Endothelial cell of umbilical vein (primary cell): ENCODE results near the gene DNAI2. TPM values are rescaled to one million over a fixed set of nuclear protein-coding genes. Genes with fewer than 3 reads are reported as not detected.

Experiments
- BruUV-seq: library from RNA; stranded (reverse); fragments of 400-500 nt; replicated peaks from 2 replicates; lab custom pipeline; 2021; lab: Mats Ljungman, UMichigan
- CTCF ChIA-PET: fragments of 300-600, 350-600 bp; sonication (Branson Sonifier 250); formaldehyde crosslinking; loops from one replicate; lab custom pipeline; 2021; ENCODE audit warnings: antibody characterized with exemption, inconsistent platforms; lab: Charles Lee
- POLR2A ChIA-PET: fragments of 300-600, 350-600 bp; sonication (Branson Sonifier 250); formaldehyde crosslinking; loops from one replicate; lab custom pipeline; 2021; ENCODE audit warnings: antibody characterized with exemption, inconsistent platforms; lab: Charles Lee
- DNase-seq: peaks from one replicate; pipeline ENCODE4 v3.0.0-alpha.2; 2011; ENCODE audit warnings: low read depth, low spot score
- FAIRE-seq: peaks from 2 replicates; lab custom pipeline; 2011; peaks lifted over from hg19 to GRCh38; lab: Jason Lieb, UNC
- H2AFZ ChIP-seq: 2 replicates; pipeline ENCODE4 v1.6.0; 2012; ENCODE audit warnings: low read depth, low read length, control low read depth, inconsistent platforms
- H3K27ac ChIP-seq: 2 replicates; pipeline ENCODE4 v1.5.1; 2011; ENCODE audit warnings: low read depth, mild to moderate bottlenecking, control low read depth, low read length, moderate library complexity; ENCODE audit not compliant: insufficient read depth
- H3K27me3 ChIP-seq, 2 experiments: 2 replicates each; pipeline versions ENCODE4 v1.6.0 to v1.6.1; 2011; ENCODE audit warnings: low read length in 2 of 2, mixed read lengths in 1 of 2; ENCODE audit not compliant: control insufficient read depth in 2 of 2, insufficient read depth in 2 of 2
- H3K36me3 ChIP-seq, 2 experiments: 2 replicates in 1 of 2; 3 replicates in 1 of 2; pipeline ENCODE4 v1.5.1; 2011; ENCODE audit warnings: low read length in 2 of 2, mild to moderate bottlenecking in 1 of 2, moderate library complexity in 1 of 2; ENCODE audit not compliant: control insufficient read depth in 2 of 2, insufficient read depth in 2 of 2; ENCODE audit errors: extremely low read depth in 1 of 2
- H3K4me1 ChIP-seq: 3 replicates; pipeline ENCODE4 v1.5.1; 2011; ENCODE audit warnings: mild to moderate bottlenecking, low read length; ENCODE audit not compliant: control insufficient read depth, insufficient read depth; ENCODE audit errors: extremely low read depth
- H3K4me2 ChIP-seq: 2 replicates; pipeline ENCODE4 v1.6.1; 2011; ENCODE audit warnings: low read length, control low read depth, mixed read lengths; ENCODE audit not compliant: insufficient read depth
- H3K4me3 ChIP-seq, 3 experiments: fragments of 200-600 bp in 1 of 3; sonication (generic), shearing (Covaris generic) in 1 of 3; replicated peaks in 1 of 3; 2 replicates each; pipeline ENCODE4 v1.5.1; 2011 to 2016; ENCODE audit warnings: control low read depth in 3 of 3, low read length in 3 of 3, mild to moderate bottlenecking in 2 of 3, inconsistent platforms in 1 of 3, low read depth in 1 of 3, moderate library complexity in 1 of 3; ENCODE audit not compliant: insufficient read depth in 1 of 3
- H3K79me2 ChIP-seq: 2 replicates; pipeline ENCODE4 v1.6.0; 2012; ENCODE audit warnings: low read length, inconsistent platforms; ENCODE audit not compliant: control insufficient read depth, insufficient read depth
- H3K9ac ChIP-seq: replicated peaks from 2 replicates; pipeline ENCODE3; 2011; ENCODE audit warnings: low read length, control low read depth; ENCODE audit not compliant: insufficient read depth; ENCODE audit errors: extremely low read depth
- H3K9me1 ChIP-seq: replicated peaks from 3 replicates; pipeline ENCODE4 v1.6.0; 2011; ENCODE audit warnings: mild to moderate bottlenecking, low read length; ENCODE audit not compliant: control insufficient read depth, insufficient read depth; ENCODE audit errors: extremely low read depth
- H3K9me3 ChIP-seq: replicated peaks from 2 replicates; pipeline ENCODE4 v1.5.1; 2012; ENCODE audit warnings: low read length, inconsistent platforms; ENCODE audit not compliant: control insufficient read depth, insufficient read depth
- H4K20me1 ChIP-seq: replicated peaks from 2 replicates; pipeline ENCODE3; 2011; ENCODE audit warnings: mild to moderate bottlenecking, low read length; ENCODE audit not compliant: control insufficient read depth, insufficient read depth; ENCODE audit errors: extremely low read depth
- EZH2 ChIP-seq: IDR thresholded peaks from 2 replicates; pipeline ENCODE4 v1.6.1; 2012; ENCODE audit warnings: borderline replicate concordance, low read depth, mild to moderate bottlenecking, moderate library complexity, low read length, inconsistent platforms; ENCODE audit not compliant: severe bottlenecking
- FOS ChIP-seq: IDR thresholded peaks from 2 replicates; pipeline ENCODE4 v1.6.1; 2011; ENCODE audit warnings: mild to moderate bottlenecking, low read length, moderate library complexity, borderline replicate concordance; ENCODE audit not compliant: insufficient read depth
- GATA2 ChIP-seq: IDR thresholded peaks from 2 replicates; pipeline ENCODE4 v1.7.0; 2011; ENCODE audit warnings: low read depth, mild to moderate bottlenecking, moderate library complexity, mixed read lengths, low read length; ENCODE audit not compliant: insufficient read length, insufficient read depth
- JUN ChIP-seq: IDR thresholded peaks from 2 replicates; pipeline ENCODE4 v1.6.1; 2011; ENCODE audit warnings: borderline replicate concordance, low read depth; ENCODE audit not compliant: insufficient read length, insufficient read depth
- MYC ChIP-seq: IDR thresholded peaks from one replicate; pipeline ENCODE4 v1.6.1; 2011; ENCODE audit warnings: mild to moderate bottlenecking, low read depth, low read length
- POLR2A ChIP-seq: IDR thresholded peaks from 2 replicates; pipeline ENCODE4 v1.6.1; 2012; ENCODE audit warnings: low read depth, mild to moderate bottlenecking, control low read depth, low read length
- POLR2AphosphoS5 ChIP-seq: IDR thresholded peaks from 2 replicates; pipeline ENCODE4 v1.6.1; 2012; ENCODE audit warnings: low read depth, mild to moderate bottlenecking, control low read depth, low read length, moderate library complexity; ENCODE audit not compliant: insufficient read depth
- dilution Hi-C: fragments of 300-500 bp; cut with MboI; formaldehyde crosslinking; loops from one replicate; pipeline ENCODE4 v1.15.0; 2019; ENCODE audit warnings: low sequenced_read_pairs; ENCODE audit not compliant: extremely low pct_ligation_motif_present
- intact Hi-C: fragments of 100-400 bp; cut with micrococcal nuclease; formaldehyde crosslinking; loops from one replicate; pipeline ENCODE4 v1.10.0; 2022
- polyA plus RNA-seq, 4 experiments: library from polyadenylated mRNA; depleted of rRNA in 3 of 4; stranded (reverse) in 3 of 4; unstranded in 1 of 4; fragments of >200 nt; gene quantifications; 2 replicates each; pipeline versions ENCODE4 v1.2.1 to v1.2.3, GENCODE V29; 2011 to 2012; ENCODE audit warnings: missing spikeins in 1 of 4
- total RNA-seq: library from RNA; stranded (reverse); gene quantifications from 2 replicates; pipeline ENCODE4 v1.2.3, GENCODE V29; 2021
- TF ChIP-seq, protein P1 (sequence below): IDR thresholded peaks from 2 replicates; pipeline ENCODE4 v1.6.1; 2011; ENCODE audit not compliant: insufficient read depth, insufficient read length
- TF ChIP-seq, protein P2 (sequence below), 2 donors: IDR thresholded peaks; 1 replicate in 1 of 2; 2 replicates in 1 of 2; pipeline ENCODE4 v1.5.1; 2011; ENCODE audit warnings: low read length in 2 of 2, mild to moderate bottlenecking in 2 of 2, moderate library complexity in 2 of 2, control low read depth in 1 of 2, inconsistent platforms in 1 of 2, low read depth in 1 of 2; ENCODE audit not compliant: insufficient read depth in 1 of 2; ENCODE audit errors: extremely low read depth in 1 of 2

The DNAI2 gene
- total and polyA plus RNA-seq, 2 donors (not counting 3 experiments of a cell fraction or from before 2014, with no cell fraction given), result not detected

DNA sequence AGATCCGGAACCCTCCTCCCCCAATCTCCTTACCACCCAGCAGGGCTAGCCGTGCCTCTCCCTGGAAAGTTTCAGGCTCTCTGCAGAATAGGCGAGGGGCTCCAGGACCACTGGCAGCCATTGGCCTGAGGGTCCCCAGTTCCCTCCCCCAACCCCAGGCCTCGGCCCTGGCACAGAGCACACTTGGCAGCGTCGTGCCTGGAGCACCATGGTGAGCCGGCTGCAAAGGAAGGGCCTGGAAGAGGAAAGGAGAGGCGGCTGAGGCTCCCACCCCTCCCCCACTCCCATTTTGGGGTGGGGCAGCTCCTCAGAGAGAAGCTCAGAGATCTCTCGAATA, 88.0 kb downstream of the DNAI2 start:
- FAIRE-seq (no peak), DNase-seq (no peak)
- no TSS peak for BruUV-seq
- dilution Hi-C loops (no loop called here), intact Hi-C loops (no loop called here)
- Histone ChIP-seq H3K4me2 (no peak overlapping the region), H3K79me2 (no peaks in the 10 kb centered on the region), H3K9me3 (no peaks in the 10 kb centered on the region), H3K27me3 (peaks cover 7 to 9% of the 10 kb centered on the region in 2 experiments), H2AFZ (no peak overlapping the region), H3K9ac (no peak overlapping the region), H3K36me3 (no peaks in the 10 kb centered on the region), H3K9me1 (no peaks in the 10 kb centered on the region), H4K20me1 (no peaks in the 10 kb centered on the region), H3K27ac (no peak overlapping the region), H3K4me3 (no peak overlapping the region), H3K4me1 (no peaks in the 10 kb centered on the region)
- TF ChIP-seq, protein P1, sequence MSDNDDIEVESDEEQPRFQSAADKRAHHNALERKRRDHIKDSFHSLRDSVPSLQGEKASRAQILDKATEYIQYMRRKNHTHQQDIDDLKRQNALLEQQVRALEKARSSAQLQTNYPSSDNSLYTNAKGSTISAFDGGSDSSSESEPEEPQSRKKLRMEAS, result no peak
- no peak for TF ChIP-seq FOS
- TF ChIP-seq EZH2, result no peak
- no peak for TF ChIP-seq POLR2AphosphoS5
- ChIA-PET POLR2A (no interaction called here), CTCF (interaction anchor here (1.0 to 3.6 kb wide), 9 partner anchors 18 to 160 kb away, joined by 3 to 29 read pairs (median 4); no protein-coding TSS in a partner anchor)

- ChIA-PET CTCF (interaction anchor here (0.7 to 3.6 kb wide), 8 partner anchors 11 to 161 kb away, joined by 3 to 29 read pairs (median 4); no protein-coding TSS in a partner anchor), POLR2A (interaction anchor here (0.6 kb wide), 1 partner anchor 510 kb away, joined by 4 read pairs; the partner anchor contains the start of gene FDXR)
- dilution Hi-C loops, result no loop called here
- H3K27me3 ChIP-seq, result peaks cover 0 to under 1% of the 10 kb centered on the region in 2 experiments
- H3K36me3 ChIP-seq, result no peaks in the 10 kb centered on the region
- intact Hi-C loops, result no loop called here
- FAIRE-seq (no peak), DNase-seq (no peak)
- BruUV-seq, result no TSS peak
- H3K4me3 ChIP-seq, result no peak overlapping the region
- no peaks in the 10 kb centered on the region for H3K79me2 ChIP-seq
- H3K9ac ChIP-seq, result no peak overlapping the region
- H3K27ac ChIP-seq, result no peak overlapping the region
- no peaks in the 10 kb centered on the region for H3K9me3 ChIP-seq
- TF ChIP-seq POLR2AphosphoS5 (no peak), GATA2 (no peak), EZH2 (no peak), MYC (no peak), POLR2A (no peak), FOS (no peak), JUN (no peak)
- TF ChIP-seq, protein P2, sequence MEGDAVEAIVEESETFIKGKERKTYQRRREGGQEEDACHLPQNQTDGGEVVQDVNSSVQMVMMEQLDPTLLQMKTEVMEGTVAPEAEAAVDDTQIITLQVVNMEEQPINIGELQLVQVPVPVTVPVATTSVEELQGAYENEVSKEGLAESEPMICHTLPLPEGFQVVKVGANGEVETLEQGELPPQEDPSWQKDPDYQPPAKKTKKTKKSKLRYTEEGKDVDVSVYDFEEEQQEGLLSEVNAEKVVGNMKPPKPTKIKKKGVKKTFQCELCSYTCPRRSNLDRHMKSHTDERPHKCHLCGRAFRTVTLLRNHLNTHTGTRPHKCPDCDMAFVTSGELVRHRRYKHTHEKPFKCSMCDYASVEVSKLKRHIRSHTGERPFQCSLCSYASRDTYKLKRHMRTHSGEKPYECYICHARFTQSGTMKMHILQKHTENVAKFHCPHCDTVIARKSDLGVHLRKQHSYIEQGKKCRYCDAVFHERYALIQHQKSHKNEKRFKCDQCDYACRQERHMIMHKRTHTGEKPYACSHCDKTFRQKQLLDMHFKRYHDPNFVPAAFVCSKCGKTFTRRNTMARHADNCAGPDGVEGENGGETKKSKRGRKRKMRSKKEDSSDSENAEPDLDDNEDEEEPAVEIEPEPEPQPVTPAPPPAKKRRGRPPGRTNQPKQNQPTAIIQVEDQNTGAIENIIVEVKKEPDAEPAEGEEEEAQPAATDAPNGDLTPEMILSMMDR (IDR thresholded peaks at IDR 0.05; ENCODE audit: extremely low read depth in 1 of 2, insufficient read depth in 1 of 2, low read depth in 1 of 2, low read length in 2 of 2), result no peak
- TF ChIP-seq, protein P1, result no peak
- no peak overlapping the region for H3K4me2 ChIP-seq
- no peaks in the 10 kb centered on the region for H3K9me1 ChIP-seq
- no peak overlapping the region for H2AFZ ChIP-seq
- no peaks in the 10 kb centered on the region for H4K20me1 ChIP-seq
- no peaks in the 10 kb centered on the region for H3K4me1 ChIP-seq
Observed at GRCh38 chr17:74362810-74363498, 88.9 kb downstream of the DNAI2 start.
